Ovary (tissue), 9 donors: ENCODE data around the gene CDCP1. TPM values are rescaled to one million over a fixed set of nuclear protein-coding genes. Genes with fewer than 3 reads are reported as not detected.

Source experiments
- DNase-seq, 5 donors: peaks; one replicate each; pipeline ENCODE4 v3.0.0-alpha.2; 2019 to 2020
- H3K27ac ChIP-seq, 2 donors: fragments of 200-600 bp; one replicate each; pipeline versions ENCODE4 v1.5.1 to v1.8.0; 2019 to 2022
- H3K27me3 ChIP-seq: fragments of 200-600 bp; one replicate; pipeline ENCODE4 v1.8.0; 2022
- H3K36me3 ChIP-seq: fragments of 200-600 bp; sonication (generic); one replicate; pipeline ENCODE4 v1.5.1; 2019
- H3K4me1 ChIP-seq: one replicate; pipeline ENCODE4 v1.8.1; 2013; ENCODE audit warnings: mild to moderate bottlenecking, moderate library complexity; ENCODE audit not compliant: insufficient read depth
- H3K4me3 ChIP-seq: fragments of 200-600 bp; sonication (generic); one replicate; pipeline ENCODE4 v1.5.1; 2017
- H3K9me3 ChIP-seq, 2 donors: fragments of 200-600 bp in 1 of 2; sonication (generic) in 1 of 2; one replicate each; pipeline versions ENCODE4 v1.5.1 to v1.8.1; 2013 to 2019; ENCODE audit warnings: mild to moderate bottlenecking in 1 of 2, moderate library complexity in 1 of 2
- CTCF ChIP-seq, 3 donors: fragments of 450-650 bp in 2 of 3; fragments of 200-600 bp in 1 of 3; IDR thresholded peaks; one replicate each; pipeline versions ENCODE4 v1.5.1 to v1.8.0; 2016 to 2022; ENCODE audit warnings: antibody characterized with exemption in 3 of 3, mild to moderate bottlenecking in 1 of 3
- EP300 ChIP-seq: sonication (generic); formaldehyde crosslinking; IDR thresholded peaks from one replicate; pipeline ENCODE4 v1.6.1; 2017; ENCODE audit warnings: antibody characterized with exemption
- POLR2A ChIP-seq: fragments of 450-650 bp; IDR thresholded peaks from one replicate; pipeline ENCODE4 v1.6.1; 2017; ENCODE audit warnings: antibody characterized with exemption, mild to moderate bottlenecking, moderate library complexity
- whole genome bisulfite sequencing, 3 donors: extraction: QIAGEN DNeasy Blood & Tissue Kit in 1 of 3; methylation state at CpG; one replicate each; pipeline versions ENCODE4 v1.1.5 to v1.1.7; 2013 to 2017; 5-methylcytosine and 5-hydroxymethylcytosine counted together
- intact Hi-C, 4 donors: fragments of 100-400 bp; cut with DNase I; formaldehyde crosslinking; loops; one replicate each; pipeline versions ENCODE4 v1.11.0 to v1.15.1; 2022 to 2023
- polyA plus RNA-seq, 2 donors: library from polyadenylated mRNA; stranded (reverse); fragments of 200-250 nt in 1 of 2; fragments of 350-450 nt in 1 of 2; fragmentation: Illumina TruSeq in 1 of 2; extraction: RNeasy Lipid Tissue Mini Kit (QIAGEN cat#74804) in 1 of 2; gene quantifications; one replicate each; pipeline ENCODE4 v1.2.3, GENCODE V29; 2013 to 2014
- total RNA-seq, 7 donors: library from RNA; depleted of rRNA in 2 of 7; stranded (reverse); fragments of >200 nt in 2 of 7; fragmentation: NEBNext Ultra II Directional in 3 of 7; extraction: Animal tissue kit (Norgen Biotek cat#: 25700) in 3 of 7; gene quantifications; one replicate each; pipeline versions ENCODE4 v1.1.0 to v1.2.4, GENCODE V29; 2016 to 2023
- donor health status: DM: no; HTN: no; CAD: no; lungs with moderate emphysema.
- donor health status: DM: no; HTN: no; CAD: no.
- donor health status: Bipolar disorder and iron deficiency.
- donor health status: DM: yes; HTN: yes; CAD: no.
- donor health status: DM: no; HTN: no; CAD: no.
- donor health status: DM: yes; HTN: yes; CAD: no.

CDCP1 gene
- total and polyA plus RNA-seq, 9 donors = 0.12 to 14.4 (median 1.7) TPM

- TF ChIP-seq EP300 = no peak
- TF ChIP-seq CTCF (IDR thresholded peaks at IDR 0.05) = no peak
- TF ChIP-seq POLR2A = no peak
- DNase-seq = no peak
- no peaks in the 10 kb centered on the region for H3K36me3 ChIP-seq
- H3K9me3 ChIP-seq = no peaks in the 10 kb centered on the region
- H3K27ac ChIP-seq = no peak overlapping the region
- H3K27me3 ChIP-seq = no peaks in the 10 kb centered on the region
- 69 to 71% (median 70%) methylated on average over 2 of the region's 2 CpGs for WGBS, 3 donors
- H3K4me3 ChIP-seq = no peak overlapping the region
- no peaks in the 10 kb centered on the region for H3K4me1 ChIP-seq
- intact Hi-C loops = no loop called here
Measured at GRCh38 chr3:45119824-45120358, 26.3 kb downstream of the CDCP1 start.

GRCh38 chr3:45119376-45119775, 26.8 kb downstream of the CDCP1 start:
- no peaks in the 10 kb centered on the region for H3K36me3 ChIP-seq
- intact Hi-C loops = no loop called here
- H3K4me1 ChIP-seq = no peaks in the 10 kb centered on the region
- H3K4me3 ChIP-seq = no peak overlapping the region
- no peak overlapping the region for H3K27ac ChIP-seq
- H3K9me3 ChIP-seq = no peaks in the 10 kb centered on the region
- WGBS, 3 donors = 48 to 75% (median 48%) methylated on average over 4 of the region's 4 CpGs
- H3K27me3 ChIP-seq = no peaks in the 10 kb centered on the region
- no peak for TF ChIP-seq EP300
- no peak for TF ChIP-seq POLR2A
- TF ChIP-seq CTCF (IDR thresholded peaks at IDR 0.05) = no peak
- no peak for DNase-seq

DNA sequence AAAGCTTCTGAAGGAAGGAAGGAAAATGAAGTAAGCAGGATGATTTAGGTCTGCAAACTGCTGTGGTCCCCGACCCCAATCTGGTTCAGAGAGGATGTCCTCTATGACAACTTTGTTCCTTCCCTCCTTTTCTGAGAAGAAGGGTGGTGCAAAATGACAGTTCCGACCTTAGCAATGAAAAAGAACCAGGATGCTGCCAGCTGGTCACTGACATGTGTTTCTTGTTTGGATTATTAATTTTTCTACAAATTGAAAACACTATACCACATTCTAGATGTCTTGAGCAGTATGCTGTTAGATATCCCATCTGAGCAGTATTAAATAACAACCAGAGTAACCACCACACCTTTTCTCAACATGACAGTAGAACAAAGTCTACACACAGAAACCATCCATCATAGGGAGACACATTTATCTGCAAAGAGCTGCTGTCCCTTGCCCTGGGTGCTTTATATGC, 27.5 kb downstream of the CDCP1 start:
- WGBS, 3 donors = 43 to 58% (median 57%) methylated on average over 2 of the region's 2 CpGs
- Histone ChIP-seq H3K27ac (no peak overlapping the region), H3K9me3 (no peaks in the 10 kb centered on the region), H3K36me3 (no peaks in the 10 kb centered on the region), H3K27me3 (no peaks in the 10 kb centered on the region), H3K4me3 (no peak overlapping the region), H3K4me1 (no peaks in the 10 kb centered on the region)
- TF ChIP-seq CTCF (IDR thresholded peaks at IDR 0.05) (no peak), POLR2A (no peak), EP300 (no peak)
- intact Hi-C loops = no loop called here
- no peak for DNase-seq

GRCh38 chr3:45116350-45116749, 29.8 kb downstream of the CDCP1 start:
- intact Hi-C loops = no loop called here
- H3K4me3 ChIP-seq = no peak overlapping the region
- H3K9me3 ChIP-seq = no peaks in the 10 kb centered on the region
- WGBS, 3 donors = 49 to 60% (median 57%) methylated on average over 4 of the region's 4 CpGs
- no peak for DNase-seq
- H3K27me3 ChIP-seq = no peaks in the 10 kb centered on the region
- H3K27ac ChIP-seq = no peak overlapping the region
- no peaks in the 10 kb centered on the region for H3K4me1 ChIP-seq
- H3K36me3 ChIP-seq = no peaks in the 10 kb centered on the region
- TF ChIP-seq EP300 (no peak), CTCF (IDR thresholded peaks at IDR 0.05) (no peak), POLR2A (no peak)
